ENCODE results near the gene PEX6.

GRCh38 chr6:43019152-43019551 is 40.2 kb upstream of the PEX6 start:
- TF ChIP-seq CTCF (conservative IDR thresholded peaks at IDR 0.05; ENCODE audit: low read depth, low read length) (no peak), EZH2 (IDR thresholded peaks at IDR 0.05; ENCODE audit: borderline replicate concordance, low read depth, low read length, poor library complexity, severe bottlenecking) (no peak)
